ENCODE data around the gene GLCCI1. TPM values are rescaled to one million over a fixed set of nuclear protein-coding genes. Genes with fewer than 3 reads are reported as not detected.

GLCCI1 gene
- total and polyA plus RNA-seq, 2 of the 13 experiments (the other 11 are each of a cell fraction or from before 2014, with no cell fraction given) = 1.3 to 1.7 TPM

DNA sequence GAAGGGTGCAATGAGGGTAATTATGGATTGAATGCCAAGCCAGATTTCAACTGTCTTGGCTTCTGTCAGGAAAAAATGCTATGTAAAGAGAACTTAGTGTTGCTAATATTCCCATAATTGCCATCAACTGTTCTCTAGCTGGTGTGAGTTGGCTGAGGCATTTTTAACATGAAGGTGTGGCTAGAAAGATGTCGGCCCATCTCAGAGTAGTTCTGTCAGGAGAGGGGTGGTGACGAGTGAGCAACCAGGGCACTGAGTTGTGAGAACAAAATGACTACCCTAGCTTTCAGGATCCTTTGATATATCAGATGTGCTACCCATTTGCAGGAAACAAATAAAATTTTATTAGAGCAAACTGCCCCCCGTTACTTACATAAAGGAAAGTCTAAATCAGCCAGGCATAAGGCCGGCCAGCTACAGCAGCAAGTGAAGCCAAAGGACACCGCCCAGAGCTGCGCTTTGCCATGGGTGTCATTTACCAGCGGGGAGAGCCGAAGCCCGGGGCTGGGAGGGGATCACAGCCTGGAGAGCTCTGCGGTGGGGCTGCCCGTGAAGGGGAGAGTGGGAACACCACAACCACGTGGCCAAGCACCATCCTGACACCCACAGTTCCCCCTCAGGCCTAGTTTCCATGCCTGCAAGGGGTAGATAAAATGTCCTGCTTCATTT, 151.9 kb downstream of the GLCCI1 start:
- Histone ChIP-seq H2AFZ (ENCODE audit: low read length) (no peak overlapping the region), H3K4me1 (ENCODE audit: insufficient read depth, low read length) (no peaks in the 10 kb centered on the region; the same call in 1 of the 2 replicates), H3K4me2 (ENCODE audit: low read depth, low read length) (no peak overlapping the region), H3K27ac (ENCODE audit: extremely low read length, insufficient read depth, low read length) (no peak overlapping the region), H3K9me3 (ENCODE audit: low read length) (no peaks in the 10 kb centered on the region), H3K4me3 (replicated peaks in 1 of 3; ENCODE audit: insufficient read depth in 1 of 3, low read depth in 2 of 3, low read length in 3 of 3) (no peak overlapping the region), H3K79me2 (ENCODE audit: insufficient read depth, low read length) (no peaks in the 10 kb centered on the region), H3K36me3 (replicated peaks in 1 of 2; ENCODE audit: control insufficient read depth in 1 of 2, insufficient read depth in 2 of 2, low read length in 2 of 2) (no peaks in the 10 kb centered on the region), H3K9ac (ENCODE audit: insufficient read depth, low read depth, low read length) (no peak overlapping the region), H3K27me3 (ENCODE audit: control insufficient read depth in 1 of 2, insufficient read depth in 2 of 2, low read length in 2 of 2) (peaks cover 0 to 2% of the 10 kb centered on the region in 2 experiments; a peak in 2 of 5 replicates), H4K20me1 (ENCODE audit: insufficient read depth, low read length) (no peaks in the 10 kb centered on the region)
- WGBS (ENCODE audit: low lambda C conversion rate) = 36% methylated on average over 6 of the region's 12 CpGs
- ChIA-PET CTCF (ENCODE audit: low intra/inter-chr PET ratio, low total read pairs) (no interaction called here), POLR2A (no interaction called here)
- FAIRE-seq (no peak), ATAC-seq (no peak), DNase-seq (ENCODE audit: low spot score) (no peak)
- intact Hi-C loops (cut with micrococcal nuclease; ENCODE audit: unreplicated experiment) = no loop called here
- BruUV-seq (replicated peaks) = no TSS peak
- in situ Hi-C loops (cut with HindIII; ENCODE audit: extremely low pct_ligation_motif_present, low pct_unique_long_range_greater_than_20kb) = no loop called here
- no peak for TF ChIP-seq NBN (conservative IDR thresholded peaks at IDR 0.05)
- no peak for TF ChIP-seq PAF1 (CRISPR knock-in tag; IDR thresholded peaks at IDR 0.05)
- no peak for TF ChIP-seq ZNF788 (CRISPR knock-in tag; IDR thresholded peaks at IDR 0.05; ENCODE audit: borderline replicate concordance)
- no peak for TF ChIP-seq ZNF605 (CRISPR knock-in tag; IDR thresholded peaks at IDR 0.05)
- TF ChIP-seq HNRNPH1 (optimal IDR thresholded peaks at IDR 0.05; ENCODE audit: low read depth, low read length) = no peak
- TF ChIP-seq U2AF2 (IDR thresholded peaks at IDR 0.05; ENCODE audit: low read depth, low read length) = no peak
- TF ChIP-seq, protein P1, sequence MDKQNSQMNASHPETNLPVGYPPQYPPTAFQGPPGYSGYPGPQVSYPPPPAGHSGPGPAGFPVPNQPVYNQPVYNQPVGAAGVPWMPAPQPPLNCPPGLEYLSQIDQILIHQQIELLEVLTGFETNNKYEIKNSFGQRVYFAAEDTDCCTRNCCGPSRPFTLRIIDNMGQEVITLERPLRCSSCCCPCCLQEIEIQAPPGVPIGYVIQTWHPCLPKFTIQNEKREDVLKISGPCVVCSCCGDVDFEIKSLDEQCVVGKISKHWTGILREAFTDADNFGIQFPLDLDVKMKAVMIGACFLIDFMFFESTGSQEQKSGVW (CRISPR knock-in tag; IDR thresholded peaks at IDR 0.05; ENCODE audit: borderline replicate concordance) = no peak
- TF ChIP-seq YEATS4 (CRISPR knock-in tag; IDR thresholded peaks at IDR 0.05; ENCODE audit: borderline replicate concordance) = no peak
- TF ChIP-seq, protein P2, sequence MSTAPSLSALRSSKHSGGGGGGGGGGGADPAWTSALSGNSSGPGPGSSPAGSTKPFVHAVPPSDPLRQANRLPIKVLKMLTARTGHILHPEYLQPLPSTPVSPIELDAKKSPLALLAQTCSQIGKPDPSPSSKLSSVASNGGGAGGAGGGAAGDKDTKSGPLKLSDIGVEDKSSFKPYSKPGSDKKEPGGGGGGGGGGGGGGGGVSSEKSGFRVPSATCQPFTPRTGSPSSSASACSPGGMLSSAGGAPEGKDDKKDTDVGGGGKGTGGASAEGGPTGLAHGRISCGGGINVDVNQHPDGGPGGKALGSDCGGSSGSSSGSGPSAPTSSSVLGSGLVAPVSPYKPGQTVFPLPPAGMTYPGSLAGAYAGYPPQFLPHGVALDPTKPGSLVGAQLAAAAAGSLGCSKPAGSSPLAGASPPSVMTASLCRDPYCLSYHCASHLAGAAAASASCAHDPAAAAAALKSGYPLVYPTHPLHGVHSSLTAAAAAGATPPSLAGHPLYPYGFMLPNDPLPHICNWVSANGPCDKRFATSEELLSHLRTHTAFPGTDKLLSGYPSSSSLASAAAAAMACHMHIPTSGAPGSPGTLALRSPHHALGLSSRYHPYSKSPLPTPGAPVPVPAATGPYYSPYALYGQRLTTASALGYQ (CRISPR knock-in tag; IDR thresholded peaks at IDR 0.05) = no peak
- no peak for TF ChIP-seq HHEX (CRISPR knock-in tag; IDR thresholded peaks at IDR 0.05)
- no peak for TF ChIP-seq GPN1 (CRISPR knock-in tag; IDR thresholded peaks at IDR 0.05; ENCODE audit: borderline replicate concordance)
- no peak for TF ChIP-seq ZBTB40 (IDR thresholded peaks at IDR 0.05)
- TF ChIP-seq ZBTB40 (CRISPR knock-in tag; IDR thresholded peaks at IDR 0.05) = no peak
